Activated CD4-positive, CD25-positive, alpha-beta regulatory T cell treated with anti-CD3 and anti-CD28 coated beads, Interleukin-2, amount 50 U/mL, for 16 hours (primary cell): ENCODE data around the gene KLHDC8A.
"Not testable (repeated sequence)": the region's sequence is repeated elsewhere in the genome, so short reads cannot be mapped to it uniquely, and the experiment has no call there.

ENCODE experiments used
- DNase-seq: peaks from one replicate; pipeline ENCODE4 v3.0.0-alpha.2; 2020; ENCODE audit warnings: low read depth, low spot score

The KLHDC8A gene

GRCh38 chr1:205356440-205357139 lies at the start of gene KLHDC8A:
Gene KLHDC8A, minus strand, starts transcription at chr1:205356922. Its CDS starts 13,318 bp downstream, at chr1:205343604.
- no peak for DNase-seq

GRCh38 chr1:205406252-205406651 lies 49.5 kb upstream of the KLHDC8A start:
- not testable (repeated sequence) for DNase-seq

GRCh38 chr1:205404484-205404883 lies 47.8 kb upstream of the KLHDC8A start:
- not testable (repeated sequence) for DNase-seq

GRCh38 chr1:205398586-205398985 lies 41.9 kb upstream of the KLHDC8A start:
- no peak for DNase-seq

GRCh38 chr1:205396967-205397616 lies 40.4 kb upstream of the KLHDC8A start:
- DNase-seq, result no peak

GRCh38 chr1:205395616-205396015 lies 38.9 kb upstream of the KLHDC8A start:
- DNase-seq, result no peak

- DNase-seq, result no peak
Observed at GRCh38 chr1:205392650-205393049, 35.9 kb upstream of the KLHDC8A start.

- no peak for DNase-seq
Observed at GRCh38 chr1:205391386-205391785, 34.7 kb upstream of the KLHDC8A start.

GRCh38 chr1:205387845-205388244 lies 31.1 kb upstream of the KLHDC8A start:
- no peak for DNase-seq

GRCh38 chr1:205382990-205383389 lies 26.3 kb upstream of the KLHDC8A start:
- DNase-seq, result not testable (repeated sequence)

- DNase-seq, result no peak
Observed at GRCh38 chr1:205382561-205382960, 25.8 kb upstream of the KLHDC8A start.

GRCh38 chr1:205381305-205381704 lies 24.6 kb upstream of the KLHDC8A start:
- no peak for DNase-seq

GRCh38 chr1:205380882-205381281 lies 24.2 kb upstream of the KLHDC8A start:
- DNase-seq, result no peak

- DNase-seq, result no peak
Observed at GRCh38 chr1:205379056-205379455, 22.3 kb upstream of the KLHDC8A start.

- no peak for DNase-seq
Observed at GRCh38 chr1:205377355-205377754, 20.6 kb upstream of the KLHDC8A start.

- DNase-seq, result no peak
Observed at GRCh38 chr1:205376739-205377138, 20.0 kb upstream of the KLHDC8A start.

GRCh38 chr1:205375835-205376545 lies 19.3 kb upstream of the KLHDC8A start:
- DNase-seq, result no peak

- no peak for DNase-seq
Observed at GRCh38 chr1:205374210-205375078, 17.7 kb upstream of the KLHDC8A start.

GRCh38 chr1:205373798-205374175 lies 17.1 kb upstream of the KLHDC8A start:
- DNase-seq, result no peak

- no peak for DNase-seq
Observed at GRCh38 chr1:205373022-205373797, 16.5 kb upstream of the KLHDC8A start.
